Measurements from ENCODE around the gene GATA5. TPM values are rescaled to one million over a fixed set of nuclear protein-coding genes. Genes with fewer than 3 reads are reported as not detected.

Gene GATA5
- total RNA-seq, 1 experiment from 2014 or later, result not detected

- CTCF ChIA-PET, result no interaction called here
Observed at GRCh38 chr20:62451156-62451767, 24.5 kb downstream of the GATA5 start.

More at GRCh38 chr20:62451156-62451767, 24.5 kb downstream of the GATA5 start:
- 0 out of 4 replicates have a peak, but pooled peaks cover 0 to 3% of the 10 kb centered on the region in 2 experiments for H3K4me1 ChIP-seq (ENCODE audit: control insufficient read depth in 1 of 2, insufficient read depth in 2 of 2, low read length in 2 of 2)
- no TSS peak for BruUV-seq (replicated peaks)
- 0 out of 2 replicates have a peak, but pooled peaks cover 4% of the 10 kb centered on the region for H3K27me3 ChIP-seq (ENCODE audit: insufficient read depth, low read length)
- no peak overlapping the region for H2AFZ ChIP-seq (ENCODE audit: low read depth, low read length, poor library complexity, severe bottlenecking)
- ATAC-seq (no peak), DNase-seq (ENCODE audit: low read depth, low spot score) (no peak)
- POLR2A ChIA-PET, result no interaction called here
- RAD21 ChIA-PET (ENCODE audit: low non-redundant PET in 1 of 2, low total read pairs in 2 of 2, uncharacterized antibody in 2 of 2, unreplicated experiment in 2 of 2), result no interaction called here
- intact Hi-C loops (cut with micrococcal nuclease), result no loop called here
- no peak overlapping the region for H3K9ac ChIP-seq (ENCODE audit: low read length)
- no peaks in the 10 kb centered on the region for H3K9me3 ChIP-seq (ENCODE audit: control insufficient read depth in 1 of 2, insufficient read depth in 1 of 2, low read depth in 1 of 2, low read length in 2 of 2)
- H3K27ac ChIP-seq (ENCODE audit: low read depth, low read length), result no peak overlapping the region
- H3K79me2 ChIP-seq (ENCODE audit: insufficient read depth, low read length), result no peaks in the 10 kb centered on the region
- H3K36me3 ChIP-seq (ENCODE audit: control insufficient read depth in 1 of 2, insufficient read depth in 2 of 2, low read length in 2 of 2), result no peaks in the 10 kb centered on the region
- H3K4me3 ChIP-seq (replicated peaks in 1 of 2; ENCODE audit: low read depth in 1 of 2, low read length in 2 of 2), result no peak overlapping the region
- no peaks in the 10 kb centered on the region for H4K20me1 ChIP-seq (ENCODE audit: insufficient read depth)
- no peak overlapping the region for H3K4me2 ChIP-seq (ENCODE audit: low read length)
- no peaks in the 10 kb centered on the region for H3K9me2 ChIP-seq (ENCODE audit: insufficient read depth)
- no peak for TF ChIP-seq SP1 (IDR thresholded peaks at IDR 0.05; ENCODE audit: low read depth)
- no peak for TF ChIP-seq EZH2 (IDR thresholded peaks at IDR 0.05)
- TF ChIP-seq ZBTB33 (IDR thresholded peaks at IDR 0.05; ENCODE audit: extremely low read depth, insufficient replicate concordance, low read length), result no peak
- no peak for TF ChIP-seq CEBPB (IDR thresholded peaks at IDR 0.05; ENCODE audit: low read depth)
- TF ChIP-seq SIN3A (IDR thresholded peaks at IDR 0.05; ENCODE audit: low read depth), result no peak
- TF ChIP-seq JUND (IDR thresholded peaks at IDR 0.05), result no peak
- no peak for TF ChIP-seq SRF (IDR thresholded peaks at IDR 0.05; ENCODE audit: low read depth)
- TF ChIP-seq FOSL1 (IDR thresholded peaks at IDR 0.05; ENCODE audit: low read depth), result no peak
- no peak for TF ChIP-seq EGR1 (IDR thresholded peaks at IDR 0.05; ENCODE audit: low read depth)
- TF ChIP-seq ATF3 (IDR thresholded peaks at IDR 0.05), result no peak
- no peak for TF ChIP-seq REST (IDR thresholded peaks at IDR 0.05; ENCODE audit: low read depth)
- TF ChIP-seq RAD21 (IDR thresholded peaks at IDR 0.05; ENCODE audit: low read depth), result no peak
- TF ChIP-seq CTCF (IDR thresholded peaks at IDR 0.05 in 2 of 3, conservative IDR thresholded peaks at IDR 0.05 in 1 of 3; ENCODE audit: borderline replicate concordance in 1 of 3, insufficient read depth in 1 of 3, low read depth in 2 of 3, low read length in 2 of 3), result no peak
- no peak for TF ChIP-seq TCF7L2 (IDR thresholded peaks at IDR 0.05; ENCODE audit: borderline replicate concordance, extremely low read depth, insufficient read depth, insufficient read length)
- TF ChIP-seq ZFX (IDR thresholded peaks at IDR 0.05), result no peak
- TF ChIP-seq ZNF274 (IDR thresholded peaks at IDR 0.05; ENCODE audit: low read depth, low read length), result no peak
